Naive B cell (primary cell): ENCODE measurements around the gene SYNE2. TPM values are rescaled to one million over a fixed set of nuclear protein-coding genes. Genes with fewer than 3 reads are reported as not detected.

Source experiments
- ATAC-seq, 2 donors: fragments of 150-1000 bp; cut with Tn5 transposase; 2 replicates each; pipeline ENCODE4 v1.10.0; 2021; ENCODE audit warnings: low read depth in 2 of 2, mild to moderate bottlenecking in 2 of 2, moderate library complexity in 2 of 2
- DNase-seq: peaks from one replicate; pipeline ENCODE4 v3.0.0; 2022
- H3K27ac Mint-ChIP-seq, 6 donors: one replicate each; pipeline ENCODE4 v1.8.0; 2020 to 2022; ENCODE audit warnings: mild to moderate bottlenecking in 6 of 6, mixed read lengths in 6 of 6, moderate library complexity in 5 of 6, inconsistent platforms in 2 of 6
- H3K27me3 Mint-ChIP-seq, 3 donors: one replicate each; pipeline ENCODE4 v1.8.0; 2021 to 2022; ENCODE audit warnings: mixed read lengths in 3 of 3, mild to moderate bottlenecking in 1 of 3
- H3K36me3 Mint-ChIP-seq, 2 donors: one replicate each; pipeline ENCODE4 v1.8.0; 2020 to 2022; ENCODE audit warnings: mixed read lengths in 2 of 2, inconsistent platforms in 1 of 2, mild to moderate bottlenecking in 1 of 2
- H3K4me1 Mint-ChIP-seq, 3 donors: one replicate each; pipeline ENCODE4 v1.8.0; 2020 to 2022; ENCODE audit warnings: mixed read lengths in 3 of 3, inconsistent platforms in 1 of 3, mild to moderate bottlenecking in 1 of 3, moderate library complexity in 1 of 3
- H3K4me3 Mint-ChIP-seq, 8 donors: one replicate each; pipeline ENCODE4 v1.8.0; 2020 to 2022; ENCODE audit warnings: mild to moderate bottlenecking in 8 of 8, mixed read lengths in 8 of 8, moderate library complexity in 8 of 8, inconsistent platforms in 2 of 8
- H3K9me3 Mint-ChIP-seq, 7 donors: one replicate each; pipeline ENCODE4 v1.8.0; 2020 to 2022; ENCODE audit warnings: mixed read lengths in 7 of 7, mild to moderate bottlenecking in 5 of 7, inconsistent platforms in 2 of 7, moderate library complexity in 1 of 7
- polyA plus RNA-seq, 6 donors: library from polyadenylated mRNA; unstranded; fragments of 300-500 nt; fragmentation: Illumina TruSeq; gene quantifications; one replicate each; pipeline ENCODE4 v1.2.3, GENCODE V29; 2021; ENCODE audit warnings: low read depth in 6 of 6

SYNE2 gene
- polyA plus RNA-seq, 6 donors from 2014 or later: 12.0 to 24.8 (median 19.0) TPM

DNA sequence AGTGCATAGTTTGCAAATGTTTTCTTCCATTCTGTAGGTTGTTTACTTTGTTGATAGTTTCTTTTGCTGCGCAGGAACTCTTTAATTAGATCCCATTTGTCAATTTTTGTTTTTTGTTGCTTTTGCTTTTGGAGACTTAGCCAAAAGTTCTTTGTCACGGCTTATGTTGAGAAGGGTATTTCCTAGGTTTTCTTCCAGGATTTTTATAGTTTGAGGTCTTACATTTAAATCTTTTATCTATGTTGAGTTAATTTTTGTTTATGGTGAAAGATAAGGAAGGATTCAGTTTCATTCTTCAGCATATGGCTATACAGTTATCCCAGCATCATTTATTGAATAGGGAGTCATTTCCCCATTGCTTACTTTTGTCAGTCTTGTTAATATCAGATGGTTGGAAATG, 51.9 kb downstream of the SYNE2 start:
- DNase-seq: no peak
- H3K9me3 Mint-ChIP-seq: peaks cover 0 to 1% (median 0%) of the 10 kb centered on the region in 7 donors
- no peaks in the 10 kb centered on the region for H3K27me3 Mint-ChIP-seq
- no peak overlapping the region for H3K4me3 Mint-ChIP-seq
- H3K27ac Mint-ChIP-seq: no peak overlapping the region
- no peaks in the 10 kb centered on the region for H3K36me3 Mint-ChIP-seq
- ATAC-seq: no peak
- H3K4me1 Mint-ChIP-seq: peaks cover 16 to 35% (median 24%) of the 10 kb centered on the region in 3 donors

- no peak overlapping the region for H3K27ac Mint-ChIP-seq
- H3K27me3 Mint-ChIP-seq: no peaks in the 10 kb centered on the region
- H3K9me3 Mint-ChIP-seq: peaks cover 0 to 1% (median 0%) of the 10 kb centered on the region in 7 donors
- no peaks in the 10 kb centered on the region for H3K36me3 Mint-ChIP-seq
- peaks cover 10 to 28% (median 19%) of the 10 kb centered on the region in 3 donors for H3K4me1 Mint-ChIP-seq
- DNase-seq: no peak
- H3K4me3 Mint-ChIP-seq: no peak overlapping the region
- no peak for ATAC-seq
Observed at GRCh38 chr14:63905370-63905769, 52.6 kb downstream of the SYNE2 start.

DNA sequence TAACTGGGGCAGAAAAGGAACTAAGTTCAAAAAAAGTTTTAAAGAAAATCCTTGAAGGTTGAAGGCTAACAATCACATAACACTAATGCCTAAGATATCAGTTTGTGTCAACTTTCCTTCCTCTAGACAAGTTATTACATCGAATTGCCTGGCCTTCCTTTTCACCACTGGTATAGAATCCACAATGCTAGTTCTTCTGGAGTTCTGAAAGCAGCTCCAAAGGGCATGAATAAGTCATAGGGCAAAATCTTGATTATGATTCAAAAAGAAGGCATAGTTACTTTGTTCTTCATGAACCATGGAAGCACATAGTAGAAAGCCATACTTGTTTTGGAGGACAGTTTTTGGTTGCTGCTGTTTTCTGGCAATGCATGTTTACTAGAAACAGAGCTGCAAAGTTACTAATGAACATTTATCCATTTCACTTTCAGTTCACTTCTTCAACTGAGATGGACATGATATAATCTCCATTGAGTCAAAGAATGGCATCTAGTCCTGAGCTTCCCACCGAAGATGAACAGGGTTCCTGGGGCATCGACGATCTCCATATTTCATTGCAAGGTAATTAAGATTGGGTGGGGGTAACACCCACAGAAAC, 56.0 kb downstream of the SYNE2 start:
- ATAC-seq (no peak), DNase-seq (no peak)
- Mint-ChIP-seq H3K4me1 (peaks cover 6 to 13% (median 11%) of the 10 kb centered on the region in 3 donors), H3K27me3 (no peaks in the 10 kb centered on the region), H3K27ac (no peak overlapping the region), H3K9me3 (no peaks in the 10 kb centered on the region), H3K4me3 (peak overlapping the region in 3 of 8 donors; percentile 2 to 23 (median 12)), H3K36me3 (peaks cover 4 to 7% of the 10 kb centered on the region in 2 donors)

GRCh38 chr14:63909984-63910383, 57.2 kb downstream of the SYNE2 start:
- DNase-seq (no peak), ATAC-seq (no peak)
- Mint-ChIP-seq H3K27me3 (no peaks in the 10 kb centered on the region), H3K4me3 (no peak overlapping the region), H3K27ac (no peak overlapping the region), H3K9me3 (no peaks in the 10 kb centered on the region), H3K4me1 (peaks cover 6 to 17% (median 11%) of the 10 kb centered on the region in 3 donors), H3K36me3 (peaks cover 4 to 7% of the 10 kb centered on the region in 2 donors)

GRCh38 chr14:63910583-63911363, 58.0 kb downstream of the SYNE2 start:
- peaks cover 4 to 7% of the 10 kb centered on the region in 2 donors for H3K36me3 Mint-ChIP-seq
- DNase-seq: no peak
- H3K9me3 Mint-ChIP-seq: no peaks in the 10 kb centered on the region
- H3K27ac Mint-ChIP-seq: no peak overlapping the region
- no peak overlapping the region for H3K4me3 Mint-ChIP-seq
- H3K27me3 Mint-ChIP-seq: no peaks in the 10 kb centered on the region
- ATAC-seq: no peak
- peaks cover 6 to 17% (median 11%) of the 10 kb centered on the region in 3 donors for H3K4me1 Mint-ChIP-seq

GRCh38 chr14:63911404-63911803, 58.6 kb downstream of the SYNE2 start:
- H3K4me1 Mint-ChIP-seq: peaks cover 6 to 17% (median 11%) of the 10 kb centered on the region in 3 donors
- H3K4me3 Mint-ChIP-seq: no peak overlapping the region
- no peak for DNase-seq

DNA sequence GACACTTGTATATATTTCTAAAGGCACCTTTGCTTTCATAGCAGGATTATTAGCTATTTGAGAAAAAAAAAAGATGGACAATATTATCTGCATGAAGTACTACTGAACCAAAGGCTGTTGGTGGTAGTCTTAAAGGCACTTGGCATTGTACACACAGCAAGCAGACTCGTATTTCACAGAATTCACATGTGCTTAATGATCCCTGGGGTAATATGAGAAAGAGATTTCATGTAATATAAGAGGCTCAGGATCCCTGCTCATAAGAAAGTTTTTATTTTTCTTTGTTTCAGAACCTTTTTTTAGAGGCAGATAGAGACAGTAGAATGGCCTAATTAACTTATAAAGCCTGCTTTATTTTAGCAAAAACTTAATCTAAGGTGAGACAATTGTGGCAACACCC, 59.5 kb downstream of the SYNE2 start:
- Mint-ChIP-seq H3K36me3 (peaks cover 4 to 7% of the 10 kb centered on the region in 2 donors), H3K4me3 (no peak overlapping the region), H3K9me3 (no peaks in the 10 kb centered on the region), H3K4me1 (peaks cover 6 to 17% (median 11%) of the 10 kb centered on the region in 3 donors), H3K27me3 (no peaks in the 10 kb centered on the region), H3K27ac (no peak overlapping the region)
- ATAC-seq (no peak), DNase-seq (no peak)

More at GRCh38 chr14:63911404-63911803, 58.6 kb downstream of the SYNE2 start:
- H3K27me3 Mint-ChIP-seq: no peaks in the 10 kb centered on the region
- no peaks in the 10 kb centered on the region for H3K9me3 Mint-ChIP-seq
- ATAC-seq: no peak
- H3K36me3 Mint-ChIP-seq: peaks cover 4 to 7% of the 10 kb centered on the region in 2 donors
- H3K27ac Mint-ChIP-seq: no peak overlapping the region

- peaks cover 0 to 5% of the 10 kb centered on the region in 2 donors for H3K36me3 Mint-ChIP-seq
- H3K27me3 Mint-ChIP-seq: no peaks in the 10 kb centered on the region
- H3K27ac Mint-ChIP-seq: no peak overlapping the region
- H3K9me3 Mint-ChIP-seq: peaks cover 0 to 1% (median 0%) of the 10 kb centered on the region in 7 donors
- H3K4me1 Mint-ChIP-seq: peaks cover 0 to 4% (median 0%) of the 10 kb centered on the region in 3 donors
- H3K4me3 Mint-ChIP-seq: no peak overlapping the region
- ATAC-seq (no peak), DNase-seq (no peak)
Observed at GRCh38 chr14:63918411-63918810, 65.6 kb downstream of the SYNE2 start.

DNA sequence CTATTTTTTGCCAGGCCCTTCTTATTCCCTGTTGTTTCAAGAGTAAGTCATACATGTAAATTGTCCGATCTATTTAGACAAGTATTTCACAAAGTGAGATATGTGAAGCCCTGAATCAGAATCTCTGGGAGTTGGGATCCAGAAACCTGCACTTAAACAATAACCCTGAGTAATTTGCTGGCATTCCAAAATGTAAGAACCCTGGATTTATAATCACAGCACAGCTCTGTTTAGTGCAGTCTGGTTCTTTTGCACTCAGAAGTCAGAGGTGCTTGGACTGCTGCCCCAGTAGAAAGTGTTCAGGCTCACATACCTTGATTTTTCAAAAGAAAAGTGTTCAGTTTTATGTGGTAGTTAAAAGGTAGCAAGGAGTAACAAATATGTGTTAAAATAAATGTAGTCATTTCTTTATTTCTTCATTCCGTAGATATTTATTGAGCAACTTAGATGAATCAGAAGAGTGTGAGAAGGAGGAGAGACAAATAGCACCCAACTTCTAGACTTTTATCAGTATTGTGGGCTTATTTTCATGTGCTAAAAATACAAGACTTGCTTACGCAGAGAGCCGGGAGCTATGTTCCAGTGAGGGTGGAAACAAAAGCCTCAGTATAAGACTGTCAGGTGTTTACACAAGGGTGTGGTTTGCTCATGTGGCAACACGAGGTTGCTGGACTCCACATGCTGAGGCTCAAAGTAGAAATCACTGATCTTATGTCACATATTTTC, 70.1 kb downstream of the SYNE2 start:
- DNase-seq (no peak), ATAC-seq (no peak)
- Mint-ChIP-seq H3K9me3 (peaks cover 0 to 9% (median 4%) of the 10 kb centered on the region in 7 donors), H3K4me3 (no peak overlapping the region), H3K27ac (no peak overlapping the region), H3K4me1 (peaks cover 0 to 4% (median 0%) of the 10 kb centered on the region in 3 donors), H3K36me3 (peaks cover 10 to 15% of the 10 kb centered on the region in 2 donors), H3K27me3 (no peaks in the 10 kb centered on the region)

DNA sequence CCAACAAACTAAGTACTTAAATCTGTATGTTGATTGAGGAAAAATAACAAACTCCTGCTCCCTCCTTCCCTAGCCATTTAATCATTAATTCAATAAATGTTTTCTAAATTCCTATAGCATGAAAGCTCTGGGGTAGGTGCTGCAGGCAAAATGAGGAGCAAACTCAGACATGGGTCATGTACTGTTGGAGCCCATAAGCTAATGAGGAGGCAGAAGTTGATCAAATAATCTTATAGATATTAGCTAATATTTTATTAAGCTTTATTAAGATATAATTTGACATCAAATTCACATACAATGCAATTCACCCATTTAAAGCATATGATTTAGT, 70.6 kb downstream of the SYNE2 start:
- Mint-ChIP-seq H3K4me1 (peaks cover 0 to 4% (median 0%) of the 10 kb centered on the region in 3 donors), H3K4me3 (no peak overlapping the region), H3K9me3 (peaks cover 0 to 9% (median 4%) of the 10 kb centered on the region in 7 donors), H3K27me3 (no peaks in the 10 kb centered on the region), H3K36me3 (peaks cover 10 to 15% of the 10 kb centered on the region in 2 donors), H3K27ac (no peak overlapping the region)
- DNase-seq (no peak), ATAC-seq (no peak)

DNA sequence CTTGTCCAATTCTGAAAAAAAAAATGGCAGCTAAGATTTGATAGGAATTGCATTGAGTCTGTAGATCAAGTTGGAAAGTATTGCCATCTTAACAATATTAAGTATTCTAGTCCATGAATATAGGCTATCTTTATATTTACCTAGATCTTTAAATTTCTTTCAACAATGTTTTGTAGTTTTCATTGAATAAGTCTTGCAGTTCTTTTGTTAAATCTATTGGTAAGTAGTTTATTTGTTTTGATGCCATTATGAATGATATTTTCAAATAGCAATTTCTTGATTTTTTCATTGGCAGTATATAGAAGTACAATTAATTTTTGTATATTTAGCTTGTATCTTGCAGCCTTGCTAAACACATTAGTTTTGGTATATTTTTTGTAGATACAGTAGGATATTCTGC, 71.6 kb downstream of the SYNE2 start:
- Mint-ChIP-seq H3K27me3 (no peaks in the 10 kb centered on the region), H3K4me3 (no peak overlapping the region), H3K9me3 (peaks cover 0 to 9% (median 4%) of the 10 kb centered on the region in 7 donors), H3K4me1 (peaks cover 0 to 4% (median 0%) of the 10 kb centered on the region in 3 donors), H3K27ac (no peak overlapping the region), H3K36me3 (peaks cover 10 to 15% of the 10 kb centered on the region in 2 donors)
- ATAC-seq: no peak
- DNase-seq: no peak

DNA sequence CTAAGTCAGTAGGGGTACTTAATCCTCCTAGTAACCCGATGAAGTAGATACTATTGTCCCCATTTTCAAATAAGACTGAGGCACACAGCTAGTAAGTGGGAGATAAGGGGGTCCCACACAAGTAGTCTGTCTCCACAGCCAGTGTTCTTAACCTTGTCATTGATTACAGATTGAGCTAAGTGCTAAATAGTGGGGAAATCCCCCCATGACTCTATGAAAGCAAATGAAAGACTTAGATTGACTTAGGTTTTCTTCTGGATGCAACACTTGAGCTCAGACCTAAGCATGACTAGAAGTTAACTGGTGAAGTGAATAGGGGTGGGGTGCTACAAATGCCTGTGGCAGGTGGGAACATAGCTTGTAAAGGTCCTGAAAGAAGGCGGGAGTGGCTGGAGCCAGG, 73.8 kb downstream of the SYNE2 start:
- Mint-ChIP-seq H3K9me3 (peaks cover 0 to 9% (median 4%) of the 10 kb centered on the region in 7 donors), H3K27me3 (no peaks in the 10 kb centered on the region), H3K36me3 (peaks cover 10 to 15% of the 10 kb centered on the region in 2 donors), H3K4me3 (no peak overlapping the region), H3K4me1 (peaks cover 0 to 4% (median 0%) of the 10 kb centered on the region in 3 donors), H3K27ac (no peak overlapping the region)
- ATAC-seq (no peak), DNase-seq (no peak)

DNA sequence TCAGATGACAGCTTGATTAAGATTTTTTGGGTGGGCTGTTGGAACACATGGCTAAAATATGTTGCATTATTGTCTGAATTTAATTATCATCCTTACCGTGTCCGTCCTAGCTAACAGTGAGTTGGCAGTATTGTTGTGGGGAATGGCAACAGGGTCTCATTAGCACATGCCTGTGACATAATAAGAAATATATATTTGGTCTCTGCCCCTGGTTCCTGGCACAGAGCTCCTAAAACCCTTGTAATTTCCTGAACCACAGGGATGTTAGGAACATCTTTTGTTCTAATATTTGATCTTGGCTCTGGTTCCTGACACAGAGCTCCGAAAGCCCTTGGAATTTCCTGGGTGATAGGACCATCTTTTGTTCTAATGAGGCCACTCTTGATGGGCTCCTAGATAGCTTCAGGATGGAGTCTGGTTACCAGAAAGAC, 76.0 kb downstream of the SYNE2 start:
- peak overlapping the region in 1 of 6 donors; percentile 30 for H3K27ac Mint-ChIP-seq
- H3K4me1 Mint-ChIP-seq: peaks cover 6 to 8% (median 7%) of the 10 kb centered on the region in 3 donors
- no peak overlapping the region for H3K4me3 Mint-ChIP-seq
- H3K27me3 Mint-ChIP-seq: no peaks in the 10 kb centered on the region
- DNase-seq: no peak
- no peak for ATAC-seq
- H3K36me3 Mint-ChIP-seq: peaks cover 5 to 15% of the 10 kb centered on the region in 2 donors
- H3K9me3 Mint-ChIP-seq: peaks cover 0 to 8% (median 4%) of the 10 kb centered on the region in 7 donors
